ENCODE results near the gene FOXD1. TPM values are rescaled to one million over a fixed set of nuclear protein-coding genes. Genes with fewer than 3 reads are reported as not detected.

FOXD1 gene
- total and polyA plus RNA-seq, 2 of the 4 experiments (the other 2 are of a cell fraction) = 3.2 to 23.1 TPM

DNA sequence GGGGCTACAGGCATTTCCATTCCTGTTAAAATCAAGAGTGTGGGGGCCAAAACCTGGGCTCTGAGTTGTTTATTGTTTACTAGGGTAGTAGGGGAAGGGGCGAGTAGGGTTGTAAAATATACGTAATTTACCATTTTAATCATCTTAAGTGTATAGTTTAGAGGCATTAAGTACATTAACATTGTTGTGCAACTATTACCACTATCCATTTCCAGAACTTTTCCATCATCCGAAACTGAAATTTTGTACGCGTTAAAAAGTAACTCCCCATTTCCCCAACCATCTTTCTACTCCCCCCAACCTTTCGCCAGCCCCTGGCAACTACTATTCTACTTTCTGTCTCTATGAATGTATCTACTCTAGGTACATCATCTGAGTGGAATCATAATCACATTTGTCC is 3.6 kb upstream of the FOXD1 start:
- Histone ChIP-seq H2BK120ac (ENCODE audit: low read depth, low read length) (peak overlapping the region; percentile 73; the same call in 1 of the 2 replicates), H2BK20ac (ENCODE audit: low read depth, low read length) (no peak overlapping the region), H3K36me3 (ENCODE audit: control insufficient read depth, insufficient read depth, low read length) (no peaks in the 10 kb centered on the region), H2AFZ (replicated peaks; ENCODE audit: low read length, poor library complexity) (no peak overlapping the region), H4K91ac (ENCODE audit: insufficient read depth, low read depth, low read length) (no peak overlapping the region), H4K20me1 (ENCODE audit: insufficient read depth, low read length) (no peaks in the 10 kb centered on the region), H3K79me1 (ENCODE audit: low read depth in 1 of 2, low read length in 2 of 2) (peaks cover 0 to 8% of the 10 kb centered on the region in 2 experiments; a peak in 2 of 4 replicates), H2AK5ac (ENCODE audit: low read depth, low read length) (no peak overlapping the region), H2BK15ac (ENCODE audit: low read depth, low read length) (no peak overlapping the region), H3K4me3 (ENCODE audit: insufficient read depth, low read depth, low read length) (no peak overlapping the region), H2AK9ac (replicated peaks; ENCODE audit: low read depth, low read length, poor library complexity) (no peak overlapping the region), H2BK5ac (ENCODE audit: low read depth, low read length, poor library complexity, severe bottlenecking) (no peak overlapping the region), H3K56ac (ENCODE audit: extremely low read depth, insufficient read depth, low read length) (no peak overlapping the region), H3K4me2 (ENCODE audit: low read depth, low read length) (no peak overlapping the region), H3K4ac (ENCODE audit: low read depth, low read length) (no peak overlapping the region), H3K23ac (ENCODE audit: low read depth, low read length) (no peak overlapping the region), H3K18ac (ENCODE audit: low read depth, low read length) (no peak overlapping the region), H3K27ac (ENCODE audit: insufficient read depth, low read length) (no peak overlapping the region), H3K14ac (replicated peaks; ENCODE audit: low read depth, low read length) (no peak overlapping the region), H4K8ac (ENCODE audit: low read depth in 2 of 2, low read length in 2 of 2) (no peak overlapping the region), H3K9me1 (ENCODE audit: insufficient read depth, low read length) (no peaks in the 10 kb centered on the region; the same call in 1 of the 2 replicates), H3K9ac (ENCODE audit: low read depth, low read length) (no peak overlapping the region), H3K27me3 (ENCODE audit: control insufficient read depth, insufficient read depth, low read length) (peaks cover 8% of the 10 kb centered on the region), H4K5ac (ENCODE audit: low read depth, low read length) (no peak overlapping the region), H3K9me3 (ENCODE audit: control insufficient read depth, insufficient read depth, low read length) (no peaks in the 10 kb centered on the region), H3K4me1 (ENCODE audit: control insufficient read depth, insufficient read depth, low read length) (no peaks in the 10 kb centered on the region; the same call in 1 of the 2 replicates)
- dilution Hi-C loops (cut with HindIII; ENCODE audit: low sequenced_read_pairs, unreplicated experiment) = no loop called here
- intact Hi-C loops (cut with micrococcal nuclease) = loop anchor here (5.0 to 10.0 kb wide), 2 partner anchors 495 to 527 kb away; partner anchors contain the start of gene FCHO2
- ChIA-PET POLR2A (ENCODE audit: unreplicated experiment) (no interaction called here), CTCF (no interaction called here)
- BruUV-seq (replicated peaks) = no TSS peak
- WGBS, 2 experiments (ENCODE audit: extremely low coverage in 2 of 2, insufficient read length in 1 of 2) = no CpG with 5 or more reads among the region's 6 CpGs
- TF ChIP-seq CEBPB (IDR thresholded peaks at IDR 0.05; ENCODE audit: low read depth, low read length) (peak; percentile 52), RCOR1 (IDR thresholded peaks at IDR 0.05; ENCODE audit: insufficient replicate concordance, low read length) (no peak), NFE2L2 (IDR thresholded peaks at IDR 0.05; ENCODE audit: low read depth, low read length) (no peak), CHD1 (IDR thresholded peaks at IDR 0.05; ENCODE audit: low read depth, low read length) (no peak)
- in situ Hi-C loops (cut with MboI; ENCODE audit: low sequenced_read_pairs) = no loop called here
- no peak for ATAC-seq (ENCODE audit: low read depth)
- DNase-seq = no peak

All from IMR-90 (cell line).